H9 (cell line): ENCODE results near the gene EXD1. TPM values are rescaled to one million over a fixed set of nuclear protein-coding genes. Genes with fewer than 3 reads are reported as not detected.
"Not testable (repeated sequence)": the region's sequence is repeated elsewhere in the genome, so short reads cannot be mapped to it uniquely, and the experiment has no call there.

Experiments
- DNase-seq: peaks from one replicate; pipeline ENCODE4 v3.0.0-alpha.2; 2017
- H2AFZ ChIP-seq: one replicate; pipeline ENCODE4 v1.6.1; 2013; ENCODE audit warnings: mild to moderate bottlenecking, low read length, control low read depth, moderate library complexity
- H2AK5ac ChIP-seq: 2 replicates; pipeline ENCODE4 v1.6.1; 2013; ENCODE audit warnings: low read length, control low read depth, mixed read lengths; ENCODE audit not compliant: insufficient read length
- H2BK120ac ChIP-seq: one replicate; pipeline ENCODE4 v1.6.1; 2013; ENCODE audit warnings: low read depth, mild to moderate bottlenecking, low read length, control low read depth, inconsistent platforms; ENCODE audit not compliant: poor library complexity, severe bottlenecking
- H2BK12ac ChIP-seq: 2 replicates; pipeline ENCODE4 v1.6.1; 2013; ENCODE audit warnings: low read length, control low read depth, mixed read lengths, low read depth; ENCODE audit not compliant: insufficient read length
- H2BK15ac ChIP-seq: 2 replicates; pipeline ENCODE4 v1.6.1; 2013; ENCODE audit warnings: low read depth, low read length, control low read depth
- H2BK20ac ChIP-seq: one replicate; pipeline ENCODE4 v1.6.1; 2013; ENCODE audit warnings: low read depth, mild to moderate bottlenecking, low read length, control low read depth, inconsistent platforms; ENCODE audit not compliant: poor library complexity, severe bottlenecking
- H2BK5ac ChIP-seq: 2 replicates; pipeline ENCODE4 v1.6.1; 2013; ENCODE audit warnings: low read length, control low read depth, mixed read lengths; ENCODE audit not compliant: insufficient read length
- H3K14ac ChIP-seq: 2 replicates; pipeline ENCODE4 v1.6.1; 2013; ENCODE audit warnings: low read length, control low read depth; ENCODE audit not compliant: insufficient read depth
- H3K18ac ChIP-seq: 2 replicates; pipeline ENCODE4 v1.6.1; 2013; ENCODE audit warnings: low read depth, mild to moderate bottlenecking, mixed read lengths, low read length, control low read depth; ENCODE audit not compliant: insufficient read length
- H3K23ac ChIP-seq: 2 replicates; pipeline ENCODE4 v1.6.1; 2013; ENCODE audit warnings: low read length, control low read depth, mixed read lengths, low read depth; ENCODE audit not compliant: insufficient read length
- H3K23me2 ChIP-seq: 2 replicates; pipeline ENCODE4 v1.6.1; 2013; ENCODE audit warnings: low read depth, mild to moderate bottlenecking, mixed read lengths, low read length, control low read depth; ENCODE audit not compliant: insufficient read length, poor library complexity, severe bottlenecking
- H3K27ac ChIP-seq: 2 replicates; pipeline ENCODE4 v1.5.1; 2013; ENCODE audit warnings: low read length, control low read depth, mixed read lengths, low read depth; ENCODE audit not compliant: insufficient read length
- H3K27me3 ChIP-seq: 2 replicates; pipeline ENCODE4 v1.6.1; 2013; ENCODE audit warnings: low read length, control low read depth, inconsistent platforms; ENCODE audit not compliant: insufficient read depth
- H3K4ac ChIP-seq: 2 replicates; pipeline ENCODE4 v1.6.1; 2013; ENCODE audit warnings: low read depth, mild to moderate bottlenecking, control low read depth, inconsistent platforms, low read length, moderate library complexity
- H3K4me1 ChIP-seq: 2 replicates; pipeline ENCODE4 v1.6.1; 2013; ENCODE audit warnings: low read length, control low read depth, inconsistent platforms; ENCODE audit not compliant: insufficient read depth
- H3K4me2 ChIP-seq: 2 replicates; pipeline ENCODE4 v1.6.1; 2013; ENCODE audit warnings: low read length, control low read depth, mixed read lengths; ENCODE audit not compliant: insufficient read length, insufficient read depth
- H3K56ac ChIP-seq: 2 replicates; pipeline ENCODE4 v1.6.1; 2013; ENCODE audit warnings: low read depth, mild to moderate bottlenecking, mixed read lengths, low read length, control low read depth; ENCODE audit not compliant: insufficient read length
- H3K79me1 ChIP-seq: 2 replicates; pipeline ENCODE4 v1.6.1; 2013; ENCODE audit warnings: low read depth, mild to moderate bottlenecking, moderate library complexity, low read length, control low read depth, inconsistent platforms; ENCODE audit not compliant: insufficient read depth, poor library complexity, severe bottlenecking
- H3K79me2 ChIP-seq: 2 replicates; pipeline ENCODE4 v1.6.1; 2013; ENCODE audit warnings: low read length, control low read depth, inconsistent platforms; ENCODE audit not compliant: insufficient read depth
- H3K9ac ChIP-seq: 2 replicates; pipeline ENCODE4 v1.6.1; 2013; ENCODE audit warnings: low read length, control low read depth, mixed read lengths; ENCODE audit not compliant: insufficient read length; ENCODE audit errors: extremely low read depth
- H3K9me3 ChIP-seq: one replicate; pipeline ENCODE4 v1.6.1; 2013; ENCODE audit warnings: low read depth, low read length, inconsistent platforms; ENCODE audit not compliant: control insufficient read depth
- H3T11ph ChIP-seq: one replicate; pipeline ENCODE4 v1.6.1; 2013; ENCODE audit warnings: mild to moderate bottlenecking, low read length, control low read depth, inconsistent platforms
- H4K20me1 ChIP-seq: one replicate; pipeline ENCODE4 v1.6.1; 2013; ENCODE audit not compliant: control insufficient read depth, insufficient read length, insufficient read depth
- H4K5ac ChIP-seq: 2 replicates; pipeline ENCODE4 v1.6.1; 2013; ENCODE audit warnings: low read depth, mild to moderate bottlenecking, mixed read lengths, low read length, control low read depth; ENCODE audit not compliant: insufficient read length
- H4K8ac ChIP-seq: replicated peaks from 2 replicates; pipeline ENCODE4 v1.6.1; 2013; ENCODE audit warnings: low read length, control low read depth, mixed read lengths, low read depth; ENCODE audit not compliant: insufficient read length
- H4K91ac ChIP-seq: 2 replicates; pipeline ENCODE4 v1.6.1; 2013; ENCODE audit warnings: low read depth, mild to moderate bottlenecking, moderate library complexity, mixed read lengths, low read length, control low read depth; ENCODE audit not compliant: insufficient read length
- H3K27ac Mint-ChIP-seq, 3 experiments: 2 replicates in 2 of 3; 3 replicates in 1 of 3; pipeline ENCODE4 v1.8.0; 2020 to 2021; ENCODE audit warnings: mixed read lengths in 3 of 3, mild to moderate bottlenecking in 1 of 3, moderate library complexity in 1 of 3
- H3K27me3 Mint-ChIP-seq: 2 replicates; pipeline ENCODE4 v1.8.0; 2021; ENCODE audit warnings: low read depth, mild to moderate bottlenecking, moderate library complexity, mixed read lengths
- H3K36me3 Mint-ChIP-seq, 3 experiments: 2 replicates in 2 of 3; 3 replicates in 1 of 3; pipeline ENCODE4 v1.8.0; 2020 to 2021; ENCODE audit warnings: low read depth in 3 of 3, mixed read lengths in 3 of 3; ENCODE audit not compliant: insufficient read depth in 1 of 3
- H3K4me1 Mint-ChIP-seq, 2 experiments: 2 replicates each; pipeline ENCODE4 v1.8.0; 2020; ENCODE audit warnings: mixed read lengths in 2 of 2
- H3K4me3 Mint-ChIP-seq, 2 experiments: 2 replicates in 1 of 2; 3 replicates in 1 of 2; pipeline ENCODE4 v1.8.0; 2020 to 2021; ENCODE audit warnings: mild to moderate bottlenecking in 2 of 2, mixed read lengths in 2 of 2, moderate library complexity in 1 of 2
- H3K9me3 Mint-ChIP-seq, 2 experiments: 2 replicates in 1 of 2; 3 replicates in 1 of 2; pipeline ENCODE4 v1.8.0; 2020; ENCODE audit warnings: mild to moderate bottlenecking in 2 of 2, mixed read lengths in 2 of 2, moderate library complexity in 1 of 2
- WGBS: extraction: QIAGEN DNeasy Blood & Tissue Kit; methylation state at CpG from one replicate; pipeline ENCODE4 v1.1.7; 2013; ENCODE audit warnings: missing lambda C conversion rate, low lambda C conversion rate, mixed read lengths; ENCODE audit not compliant: insufficient read length; ENCODE audit errors: extremely low coverage; 5-methylcytosine and 5-hydroxymethylcytosine counted together
- total RNA-seq: library from RNA; stranded (reverse); gene quantifications from 2 replicates; pipeline ENCODE4 v1.2.1, GENCODE V29; 2021

EXD1 gene
- total RNA-seq, 1 experiment from 2014 or later: not detected

DNA sequence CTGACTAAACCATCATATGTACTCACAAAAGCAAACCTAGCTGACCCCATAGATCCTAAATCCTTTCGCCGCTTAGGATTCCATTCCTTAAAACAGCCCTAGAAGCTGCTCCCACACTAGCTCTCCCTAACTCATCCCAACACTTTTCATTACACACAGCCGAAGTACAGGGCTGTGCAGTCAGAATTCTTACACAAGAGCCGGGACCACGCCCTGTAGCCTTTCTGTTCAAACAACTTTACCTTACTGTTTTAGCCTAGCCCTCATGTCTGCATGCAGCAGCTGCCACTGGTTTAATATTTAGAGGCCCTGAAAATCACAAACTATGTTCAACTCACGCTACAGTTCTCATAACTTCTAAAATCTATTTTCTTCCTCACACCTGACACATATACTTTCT lies 95.0 kb downstream of the EXD1 start:
- H2BK12ac ChIP-seq, H3K14ac ChIP-seq, H3T11ph ChIP-seq, H3K27me3 ChIP-seq, H3K9ac ChIP-seq, H3K4me1 Mint-ChIP-seq, H2BK15ac ChIP-seq, DNase-seq, H3K4ac ChIP-seq, H3K23me2 ChIP-seq, H4K5ac ChIP-seq, H3K56ac ChIP-seq, H2AK5ac ChIP-seq, H3K36me3 Mint-ChIP-seq, H3K9me3 ChIP-seq, H3K27ac ChIP-seq, H4K8ac ChIP-seq, H2BK5ac ChIP-seq, H3K79me2 ChIP-seq, H3K27ac Mint-ChIP-seq, H2BK120ac ChIP-seq, H3K4me1 ChIP-seq, H2BK20ac ChIP-seq, H3K4me2 ChIP-seq, H3K18ac ChIP-seq, H3K27me3 Mint-ChIP-seq, H2AFZ ChIP-seq, H3K79me1 ChIP-seq, H4K91ac ChIP-seq, H4K20me1 ChIP-seq, H3K23ac ChIP-seq, H3K4me3 Mint-ChIP-seq: not testable (repeated sequence)
- WGBS: no CpG with 5 or more reads among the region's 6 CpGs
- H3K9me3 Mint-ChIP-seq: peaks cover 11 to 12% of the 10 kb centered on the region in 2 experiments; a peak in 2 of 5 replicates
